Mesothelial cell of epicardium (in vitro differentiated cells): Measurements from ENCODE around the gene NHP2. TPM values are rescaled to one million over a fixed set of nuclear protein-coding genes. Genes with fewer than 3 reads are reported as not detected.
A peak's percentile ranks its signal among the peaks of the same experiment; 100 is the strongest.

Experiments
- DNase-seq, 2 experiments: peaks; one replicate each; pipeline ENCODE4 v3.0.0; 2021; ENCODE audit warnings: low spot score in 2 of 2; ENCODE audit not compliant: unreplicated experiment in 2 of 2
- H3K27ac Mint-ChIP-seq: 2 replicates; pipeline ENCODE4 v1.8.0; 2021; ENCODE audit warnings: mixed read lengths
- H3K27me3 Mint-ChIP-seq: 2 replicates; pipeline ENCODE4 v1.8.0; 2021; ENCODE audit warnings: low read depth, mixed read lengths
- H3K36me3 Mint-ChIP-seq: 2 replicates; pipeline ENCODE4 v1.8.0; 2021; ENCODE audit warnings: mixed read lengths
- H3K4me1 Mint-ChIP-seq: 2 replicates; pipeline ENCODE4 v1.8.0; 2021; ENCODE audit warnings: mixed read lengths
- H3K4me3 Mint-ChIP-seq: 2 replicates; pipeline ENCODE4 v1.8.0; 2021; ENCODE audit warnings: mild to moderate bottlenecking, moderate library complexity, mixed read lengths
- H3K9me3 Mint-ChIP-seq: 2 replicates; pipeline ENCODE4 v1.8.0; 2021; ENCODE audit warnings: mixed read lengths
- CTCF ChIP-seq: fragments of 200-600 bp; sonication (generic); IDR thresholded peaks from one replicate; pipeline ENCODE4 v1.5.0; 2021; ENCODE audit warnings: antibody characterized with exemption; ENCODE audit not compliant: unreplicated experiment
- total RNA-seq: library from RNA; stranded (reverse); gene quantifications from 3 replicates; pipeline ENCODE4 v1.2.1, GENCODE V29; 2021

The NHP2 gene
- total RNA-seq, 1 donor from 2014 or later: 116 TPM

- H3K36me3 Mint-ChIP-seq: peaks cover 7% of the 10 kb centered on the region
- no peak overlapping the region for H3K4me3 Mint-ChIP-seq
- DNase-seq: no peak
- H3K27me3 Mint-ChIP-seq: peaks cover 3% of the 10 kb centered on the region
- no peaks in the 10 kb centered on the region for H3K9me3 Mint-ChIP-seq
- TF ChIP-seq CTCF: no peak
- no peak overlapping the region for H3K27ac Mint-ChIP-seq
- H3K4me1 Mint-ChIP-seq: peaks cover 12% of the 10 kb centered on the region
These were observed 1.4 kb upstream of the NHP2 start for GRCh38 chr5:178155065-178155464.

- H3K36me3 Mint-ChIP-seq: peaks cover 11% of the 10 kb centered on the region
These were observed 917 bp downstream of the NHP2 start for GRCh38 chr5:178152491-178153444.

GRCh38 chr5:178150977-178151734, 2.5 kb downstream of the NHP2 start:
- H3K27ac Mint-ChIP-seq: no peak overlapping the region
- no peak for TF ChIP-seq CTCF

More at GRCh38 chr5:178152491-178153444, 917 bp downstream of the NHP2 start:
- TF ChIP-seq CTCF: no peak
- Mint-ChIP-seq H3K27ac (peak overlapping the region; percentile 95), H3K4me3 (peak overlapping the region; percentile 96), H3K27me3 (no peaks in the 10 kb centered on the region), H3K4me1 (peaks cover 12% of the 10 kb centered on the region), H3K9me3 (no peaks in the 10 kb centered on the region)
- DNase-seq: no peak

GRCh38 chr5:178149199-178149932, 4.3 kb downstream of the NHP2 start:
- Mint-ChIP-seq H3K27ac (no peak overlapping the region), H3K9me3 (no peaks in the 10 kb centered on the region), H3K4me1 (peaks cover 12% of the 10 kb centered on the region), H3K36me3 (peaks cover 20% of the 10 kb centered on the region), H3K27me3 (no peaks in the 10 kb centered on the region), H3K4me3 (no peak overlapping the region)
- TF ChIP-seq CTCF: no peak
- DNase-seq: no peak

More at GRCh38 chr5:178150977-178151734, 2.5 kb downstream of the NHP2 start:
- no peak for DNase-seq
- H3K27me3 Mint-ChIP-seq: no peaks in the 10 kb centered on the region
- H3K4me3 Mint-ChIP-seq: peak overlapping the region; percentile 28
- H3K4me1 Mint-ChIP-seq: peaks cover 12% of the 10 kb centered on the region
- H3K9me3 Mint-ChIP-seq: no peaks in the 10 kb centered on the region
- H3K36me3 Mint-ChIP-seq: peaks cover 16% of the 10 kb centered on the region

- Mint-ChIP-seq H3K36me3 (peaks cover 27% of the 10 kb centered on the region), H3K27me3 (no peaks in the 10 kb centered on the region), H3K4me3 (no peak overlapping the region), H3K9me3 (no peaks in the 10 kb centered on the region), H3K27ac (no peak overlapping the region), H3K4me1 (peaks cover 2% of the 10 kb centered on the region)
- TF ChIP-seq CTCF: no peak
- no peak for DNase-seq
These were observed 6.3 kb downstream of the NHP2 start for GRCh38 chr5:178147406-178147805.
